Vagina (tissue), 2 donors: Measurements from ENCODE around the gene PRSS27.

Source experiments
- CTCF ChIP-seq, 3 experiments: fragments of 450-650 bp in 2 of 3; fragments of 200-600 bp in 1 of 3; sonication (generic) in 1 of 3; IDR thresholded peaks; one replicate each; pipeline ENCODE4 v1.5.1; 2017 to 2019; ENCODE audit warnings: antibody characterized with exemption in 3 of 3, mild to moderate bottlenecking in 2 of 3, moderate library complexity in 2 of 3
- POLR2A ChIP-seq, 2 donors: fragments of 450-650 bp; IDR thresholded peaks; one replicate each; pipeline ENCODE4 v1.6.1; 2017; ENCODE audit warnings: antibody characterized with exemption in 2 of 2, mild to moderate bottlenecking in 2 of 2, moderate library complexity in 2 of 2
- POLR2AphosphoS5 ChIP-seq, 2 donors: sonication (generic); formaldehyde crosslinking; IDR thresholded peaks; one replicate each; pipeline ENCODE4 v1.9.0; 2017; ENCODE audit warnings: antibody characterized with exemption in 2 of 2, mild to moderate bottlenecking in 2 of 2, low read depth in 1 of 2; ENCODE audit not compliant: insufficient read depth in 1 of 2

- no peak for TF ChIP-seq CTCF (IDR thresholded peaks at IDR 0.05)
- TF ChIP-seq POLR2A (IDR thresholded peaks at IDR 0.05), result no peak
- TF ChIP-seq POLR2AphosphoS5 (IDR thresholded peaks at IDR 0.05; ENCODE audit: insufficient read depth in 1 of 2, low read depth in 1 of 2), result no peak
Observed at GRCh38 chr16:2712063-2712441, 8.0 kb downstream of the PRSS27 start.
